Upper lobe of right lung (tissue), 1 donor: ENCODE data around the gene MAPK7. TPM values are rescaled to one million over a fixed set of nuclear protein-coding genes. Genes with fewer than 3 reads are reported as not detected.

Experiments
- ATAC-seq: fragments of 200-7000 bp; cut with Tn5 transposase; one replicate; pipeline ENCODE4 v1.9.1; 2020; ENCODE audit warnings: mild to moderate bottlenecking, moderate library complexity
- DNase-seq: peaks from one replicate; pipeline ENCODE4 v3.0.0-alpha.2; 2020
- H3K27ac ChIP-seq: fragments of 200-600 bp; one replicate; pipeline ENCODE4 v1.8.0; 2022
- H3K27me3 ChIP-seq: fragments of 200-600 bp; one replicate; pipeline ENCODE4 v1.8.0; 2022; ENCODE audit warnings: mild to moderate bottlenecking
- H3K36me3 ChIP-seq: fragments of 200-600 bp; one replicate; pipeline ENCODE4 v1.8.0; 2022
- H3K4me1 ChIP-seq: fragments of 200-600 bp; one replicate; pipeline ENCODE4 v1.8.0; 2022
- H3K4me3 ChIP-seq: fragments of 200-600 bp; one replicate; pipeline ENCODE4 v1.8.0; 2022; ENCODE audit warnings: mild to moderate bottlenecking
- H3K9me3 ChIP-seq: fragments of 200-600 bp; one replicate; pipeline ENCODE4 v1.8.0; 2022
- intact Hi-C: fragments of 100-400 bp; cut with DNase I; formaldehyde crosslinking; loops from one replicate; pipeline ENCODE4 v1.11.0; 2022
- total RNA-seq: library from RNA; stranded (reverse); fragmentation: NEBNext Ultra II Directional; extraction: Animal tissue kit (Norgen Biotek cat#: 25700); gene quantifications from one replicate; pipeline ENCODE4 v1.2.1, GENCODE V29; 2021
- TF ChIP-seq, protein P1 (sequence below): fragments of 200-600 bp; IDR thresholded peaks from one replicate; pipeline ENCODE4 v1.8.0; 2022; ENCODE audit warnings: antibody characterized with exemption
- donor health status: DM: no; HTN: yes; CAD: no; lungs with severe emphysema.

Gene MAPK7
- total RNA-seq, 1 donor from 2014 or later = 25.7 TPM

DNA sequence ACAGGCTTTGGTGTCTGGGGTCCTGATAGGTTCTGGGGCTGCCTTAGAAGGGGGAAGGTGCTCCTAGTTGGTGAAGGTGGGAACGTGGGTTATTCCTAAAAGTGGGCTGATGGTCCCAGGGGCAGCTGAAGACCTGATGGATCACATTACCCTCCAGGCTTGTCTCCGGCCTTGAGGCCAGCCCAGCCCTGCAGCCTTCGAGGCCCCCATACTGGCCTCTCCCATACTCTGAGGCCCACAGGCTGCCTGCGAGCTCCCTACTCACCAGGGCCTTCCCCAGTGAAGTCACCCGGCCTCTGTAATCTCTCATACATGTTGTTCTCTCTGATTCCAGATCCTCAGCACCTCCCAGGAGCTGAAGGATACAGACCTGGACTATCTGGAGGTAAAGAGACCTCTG lies 35.5 kb downstream of the MAPK7 start:
- ATAC-seq = no peak
- intact Hi-C loops = no loop called here
- H3K27ac ChIP-seq = no peak overlapping the region
- H3K9me3 ChIP-seq = no peaks in the 10 kb centered on the region
- H3K4me3 ChIP-seq = no peak overlapping the region
- TF ChIP-seq, protein P1, sequence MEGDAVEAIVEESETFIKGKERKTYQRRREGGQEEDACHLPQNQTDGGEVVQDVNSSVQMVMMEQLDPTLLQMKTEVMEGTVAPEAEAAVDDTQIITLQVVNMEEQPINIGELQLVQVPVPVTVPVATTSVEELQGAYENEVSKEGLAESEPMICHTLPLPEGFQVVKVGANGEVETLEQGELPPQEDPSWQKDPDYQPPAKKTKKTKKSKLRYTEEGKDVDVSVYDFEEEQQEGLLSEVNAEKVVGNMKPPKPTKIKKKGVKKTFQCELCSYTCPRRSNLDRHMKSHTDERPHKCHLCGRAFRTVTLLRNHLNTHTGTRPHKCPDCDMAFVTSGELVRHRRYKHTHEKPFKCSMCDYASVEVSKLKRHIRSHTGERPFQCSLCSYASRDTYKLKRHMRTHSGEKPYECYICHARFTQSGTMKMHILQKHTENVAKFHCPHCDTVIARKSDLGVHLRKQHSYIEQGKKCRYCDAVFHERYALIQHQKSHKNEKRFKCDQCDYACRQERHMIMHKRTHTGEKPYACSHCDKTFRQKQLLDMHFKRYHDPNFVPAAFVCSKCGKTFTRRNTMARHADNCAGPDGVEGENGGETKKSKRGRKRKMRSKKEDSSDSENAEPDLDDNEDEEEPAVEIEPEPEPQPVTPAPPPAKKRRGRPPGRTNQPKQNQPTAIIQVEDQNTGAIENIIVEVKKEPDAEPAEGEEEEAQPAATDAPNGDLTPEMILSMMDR = no peak
- H3K27me3 ChIP-seq = no peaks in the 10 kb centered on the region
- no peaks in the 10 kb centered on the region for H3K36me3 ChIP-seq
- DNase-seq = no peak
- no peaks in the 10 kb centered on the region for H3K4me1 ChIP-seq

DNA sequence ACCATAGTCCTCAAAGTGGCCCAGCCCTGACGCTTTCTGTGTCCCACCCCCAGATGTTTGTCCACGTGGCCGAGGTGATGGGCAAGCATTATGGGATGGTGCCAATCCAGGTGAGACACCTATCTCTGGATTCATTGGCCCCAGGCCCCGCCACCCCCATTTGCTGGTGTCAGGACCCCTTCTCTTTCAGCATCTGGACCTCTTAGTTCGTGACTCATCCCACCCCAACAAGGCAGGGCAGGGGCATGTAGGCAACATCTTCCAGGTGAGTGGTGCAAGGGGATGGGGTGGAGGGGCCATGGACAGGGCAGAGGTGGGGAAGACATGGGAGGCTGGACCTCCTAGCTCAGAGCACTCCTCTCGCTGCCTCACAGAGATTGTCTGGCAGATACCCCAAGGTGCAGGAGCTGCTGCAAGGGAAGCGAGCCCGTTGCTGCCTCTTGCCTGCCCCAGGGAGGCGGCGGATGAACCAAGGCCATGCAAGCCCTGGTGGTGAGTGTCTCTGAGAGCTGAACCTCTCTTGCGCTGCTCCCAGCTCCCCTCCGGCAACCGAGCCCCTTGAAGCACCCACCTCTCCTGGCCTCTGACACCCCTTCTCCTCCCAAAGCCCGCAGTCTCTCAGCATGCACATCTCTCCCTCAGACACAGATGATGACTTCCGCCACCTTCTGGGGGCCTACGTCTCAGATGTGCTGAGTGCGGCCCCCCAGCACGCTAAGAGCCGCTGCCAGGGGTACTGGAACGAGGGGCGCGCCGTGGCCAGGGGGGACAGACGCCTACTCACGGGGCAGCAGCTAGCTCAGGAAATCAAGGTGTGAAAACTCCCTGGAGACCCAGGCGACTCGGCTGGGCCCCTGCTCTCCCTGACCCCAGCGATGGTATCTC lies 36.3 kb downstream of the MAPK7 start:
- ATAC-seq (no peak), DNase-seq (no peak)
- no peaks in the 10 kb centered on the region for H3K27me3 ChIP-seq
- TF ChIP-seq, protein P1 = no peak
- no peak overlapping the region for H3K4me3 ChIP-seq
- no peaks in the 10 kb centered on the region for H3K36me3 ChIP-seq
- no peak overlapping the region for H3K27ac ChIP-seq
- H3K9me3 ChIP-seq = no peaks in the 10 kb centered on the region
- no peaks in the 10 kb centered on the region for H3K4me1 ChIP-seq
- intact Hi-C loops = no loop called here

DNA sequence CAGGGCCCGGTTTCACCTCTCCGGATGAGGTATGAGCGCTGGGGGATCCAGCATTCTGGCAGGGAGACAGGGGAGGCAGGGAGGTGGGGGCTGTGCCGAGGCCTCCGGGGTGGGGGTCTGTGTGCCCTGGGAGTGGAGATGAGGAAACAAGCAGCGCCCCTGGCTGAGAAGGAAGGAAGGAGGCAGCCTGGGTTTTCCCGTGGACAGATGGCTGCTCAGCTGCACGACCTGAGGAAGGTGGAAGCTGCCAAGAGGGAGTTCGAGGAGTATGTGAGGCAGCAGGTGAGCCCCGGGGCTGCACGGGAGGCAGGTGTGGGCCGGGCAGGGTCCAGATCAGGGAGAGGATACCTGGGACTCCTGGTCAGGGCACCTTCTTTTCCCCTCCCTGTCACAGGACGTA lies 37.0 kb downstream of the MAPK7 start:
- H3K27ac ChIP-seq = no peak overlapping the region
- H3K36me3 ChIP-seq = no peaks in the 10 kb centered on the region
- intact Hi-C loops = no loop called here
- TF ChIP-seq, protein P1 = no peak
- H3K4me3 ChIP-seq = no peak overlapping the region
- no peaks in the 10 kb centered on the region for H3K27me3 ChIP-seq
- DNase-seq = no peak
- ATAC-seq = no peak
- no peaks in the 10 kb centered on the region for H3K9me3 ChIP-seq
- no peaks in the 10 kb centered on the region for H3K4me1 ChIP-seq

DNA sequence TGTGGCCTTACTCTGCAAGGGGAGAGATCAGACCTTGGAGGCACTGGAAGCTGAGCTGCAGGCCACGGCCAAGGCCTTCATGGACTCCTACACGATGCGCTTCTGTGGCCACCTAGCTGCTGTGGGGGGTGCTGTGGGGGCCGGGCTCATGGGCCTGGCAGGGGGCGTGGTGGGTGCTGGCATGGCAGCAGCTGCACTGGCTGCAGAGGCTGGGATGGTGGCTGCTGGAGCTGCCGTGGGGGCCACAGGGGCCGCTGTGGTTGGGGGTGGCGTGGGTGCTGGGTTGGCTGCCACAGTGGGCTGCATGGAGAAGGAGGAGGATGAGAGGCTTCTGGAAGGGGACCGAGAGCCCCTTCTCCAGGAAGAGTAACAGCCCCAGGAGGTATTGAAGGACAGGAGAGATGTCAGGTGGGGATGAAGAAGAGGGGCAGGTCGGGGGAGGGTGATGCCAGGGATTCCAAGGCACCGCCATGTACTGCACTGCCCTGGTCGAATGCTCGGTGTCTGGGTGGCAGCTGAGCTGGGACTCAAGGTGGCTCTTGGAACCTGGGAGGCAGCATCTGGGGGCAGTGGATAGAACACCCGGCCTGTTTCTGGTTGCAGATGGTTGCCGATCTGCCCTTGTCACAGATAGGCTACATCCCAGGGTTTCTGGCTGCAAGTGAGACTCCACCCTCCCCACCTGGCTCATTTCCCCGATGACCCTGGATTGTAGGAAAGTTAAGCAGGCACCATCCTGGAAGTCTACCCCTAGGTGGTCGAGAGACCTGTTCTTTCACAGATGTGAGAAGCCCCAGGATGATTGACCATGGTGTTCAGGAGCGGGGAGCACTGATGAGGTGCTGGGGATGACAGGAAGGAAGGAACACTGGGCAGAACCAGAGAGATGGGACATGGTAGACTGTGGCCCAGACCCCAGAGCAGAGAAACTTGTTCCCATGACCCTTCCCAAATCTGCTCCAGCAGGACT lies 37.8 kb downstream of the MAPK7 start:
- TF ChIP-seq, protein P1 = no peak
- Histone ChIP-seq H3K27me3 (no peaks in the 10 kb centered on the region), H3K9me3 (no peaks in the 10 kb centered on the region), H3K4me1 (no peaks in the 10 kb centered on the region), H3K27ac (no peak overlapping the region), H3K4me3 (no peak overlapping the region), H3K36me3 (no peaks in the 10 kb centered on the region)
- intact Hi-C loops = no loop called here
- ATAC-seq (no peak), DNase-seq (no peak)

DNA sequence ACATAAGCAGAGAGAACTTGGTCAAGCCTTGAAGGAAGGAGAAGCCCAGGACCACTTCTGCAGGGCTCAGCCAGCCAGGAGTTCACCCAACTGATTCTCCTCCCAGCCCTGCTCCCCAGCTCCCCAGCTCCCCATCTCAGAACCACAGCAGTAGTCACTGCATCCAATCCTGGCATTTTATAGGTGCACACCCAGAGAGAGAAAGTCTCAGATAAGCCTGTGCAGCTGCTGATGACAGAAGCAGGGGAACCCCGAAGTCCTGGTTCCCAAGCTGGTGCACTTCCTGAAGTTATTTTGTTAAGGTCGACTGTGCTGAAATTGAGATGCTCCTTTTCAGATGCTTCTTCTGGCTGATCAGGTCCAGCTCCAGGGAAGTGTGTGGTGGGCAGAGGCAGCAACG lies 39.3 kb downstream of the MAPK7 start:
- intact Hi-C loops = no loop called here
- no peaks in the 10 kb centered on the region for H3K27me3 ChIP-seq
- no peaks in the 10 kb centered on the region for H3K36me3 ChIP-seq
- no peak for ATAC-seq
- DNase-seq = no peak
- TF ChIP-seq, protein P1 = no peak
- H3K27ac ChIP-seq = no peak overlapping the region
- no peaks in the 10 kb centered on the region for H3K4me1 ChIP-seq
- H3K9me3 ChIP-seq = no peaks in the 10 kb centered on the region
- no peak overlapping the region for H3K4me3 ChIP-seq
